Measurements from ENCODE around the gene NMUR1. TPM values are rescaled to one million over a fixed set of nuclear protein-coding genes. Genes with fewer than 3 reads are reported as not detected.

NMUR1 gene
- polyA plus RNA-seq, 1 of the 3 experiments (the other 2 are of a cell fraction): not detected

- Histone ChIP-seq H3K9ac (no peak overlapping the region), H3K9me3 (no peaks in the 10 kb centered on the region), H3K27me3 (ENCODE audit: insufficient read depth) (peaks cover 11% of the 10 kb centered on the region; the same call in 1 of the 2 replicates), H3K4me1 (ENCODE audit: control insufficient read depth in 1 of 2, insufficient read depth in 2 of 2, low read depth in 1 of 2, low read length in 1 of 2) (no peaks in the 10 kb centered on the region; a peak in 1 of 4 replicates), H3K79me2 (ENCODE audit: insufficient read depth) (no peaks in the 10 kb centered on the region), H3K4me2 (no peak overlapping the region), H2AFZ (ENCODE audit: low read depth) (no peak overlapping the region), H3F3A (replicated peaks; ENCODE audit: insufficient read depth) (no peaks in the 10 kb centered on the region), H4K20me1 (ENCODE audit: insufficient read depth) (no peaks in the 10 kb centered on the region), H3K27ac (ENCODE audit: low read depth in 2 of 2, low read length in 1 of 2) (no peak overlapping the region), H3K36me3 (replicated peaks in 1 of 2; ENCODE audit: control insufficient read depth in 1 of 2, insufficient read depth in 2 of 2, low read length in 1 of 2) (no peaks in the 10 kb centered on the region), H3K9me2 (no peaks in the 10 kb centered on the region), H3K4me3 (ENCODE audit: low read depth in 2 of 2, low read length in 1 of 2) (no peak overlapping the region)
- TF ChIP-seq TAF1 (IDR thresholded peaks at IDR 0.05; ENCODE audit: borderline replicate concordance, low read depth, low read length) (no peak), RAD21 (IDR thresholded peaks at IDR 0.05; ENCODE audit: low read length) (no peak), JUND (IDR thresholded peaks at IDR 0.05) (no peak), RCOR1 (IDR thresholded peaks at IDR 0.05; ENCODE audit: low read length) (no peak), NRF1 (IDR thresholded peaks at IDR 0.05; ENCODE audit: low read depth, low read length) (no peak), EZH2phosphoT487 (IDR thresholded peaks at IDR 0.05; ENCODE audit: borderline replicate concordance, low read depth) (no peak), CHD2 (IDR thresholded peaks at IDR 0.05; ENCODE audit: low read length, partially characterized antibody) (no peak), SMC3 (IDR thresholded peaks at IDR 0.05; ENCODE audit: low read depth, low read length) (no peak), GABPA (IDR thresholded peaks at IDR 0.05; ENCODE audit: low read depth) (no peak), FOSL2 (IDR thresholded peaks at IDR 0.05; ENCODE audit: borderline replicate concordance, low read depth) (no peak)
- CTCF ChIA-PET: interaction anchor here (1.0 to 2.1 kb wide), 5 partner anchors 8 to 76 kb away, joined by 3 to 14 read pairs (median 7); no protein-coding TSS in a partner anchor
- DNase-seq: no peak
- POLR2A ChIA-PET: no interaction called here
- 89% methylated on average over 17 of the region's 24 CpGs for WGBS (ENCODE audit: low lambda C conversion rate)
These were observed 4.7 kb downstream of the NMUR1 start for GRCh38 chr2:231525248-231526163.

GRCh38 chr2:231524477-231525247 is 5.6 kb downstream of the NMUR1 start:
- H3K9ac ChIP-seq: no peak overlapping the region
- no peaks in the 10 kb centered on the region for H3K36me3 ChIP-seq (replicated peaks in 1 of 2; ENCODE audit: control insufficient read depth in 1 of 2, insufficient read depth in 2 of 2, low read length in 1 of 2)
- H4K20me1 ChIP-seq (ENCODE audit: insufficient read depth): no peaks in the 10 kb centered on the region
- CTCF ChIA-PET: interaction anchor here (1.4 to 1.7 kb wide), 3 partner anchors 34 to 42 kb away, joined by 3 to 7 read pairs (median 6); no protein-coding TSS in a partner anchor
- no peaks in the 10 kb centered on the region for H3K79me2 ChIP-seq (ENCODE audit: insufficient read depth)
- WGBS (ENCODE audit: low lambda C conversion rate): 76% methylated on average over 13 of the region's 16 CpGs
- no peak overlapping the region for H3K4me2 ChIP-seq
- no peak overlapping the region for H2AFZ ChIP-seq (ENCODE audit: low read depth)
- no peak overlapping the region for H3K4me3 ChIP-seq (ENCODE audit: low read depth in 2 of 2, low read length in 1 of 2)
- no peak for DNase-seq
- H3K27me3 ChIP-seq (ENCODE audit: insufficient read depth): 0 out of 2 replicates have a peak, but pooled peaks cover 6% of the 10 kb centered on the region
- no peaks in the 10 kb centered on the region for H3K9me3 ChIP-seq
- no peaks in the 10 kb centered on the region for H3K9me2 ChIP-seq
- H3F3A ChIP-seq (replicated peaks; ENCODE audit: insufficient read depth): no peaks in the 10 kb centered on the region
- H3K4me1 ChIP-seq (ENCODE audit: control insufficient read depth in 1 of 2, insufficient read depth in 2 of 2, low read depth in 1 of 2, low read length in 1 of 2): no peaks in the 10 kb centered on the region
- POLR2A ChIA-PET: no interaction called here
- no peak overlapping the region for H3K27ac ChIP-seq (ENCODE audit: low read depth in 2 of 2, low read length in 1 of 2)
- TF ChIP-seq ELF1 (IDR thresholded peaks at IDR 0.05): no peak
- TF ChIP-seq FOXM1 (IDR thresholded peaks at IDR 0.05; ENCODE audit: low read depth): no peak
- no peak for TF ChIP-seq CHD2 (IDR thresholded peaks at IDR 0.05; ENCODE audit: low read length, partially characterized antibody)
- TF ChIP-seq GATA2 (CRISPR knock-in tag; IDR thresholded peaks at IDR 0.05): no peak
- TF ChIP-seq MEF2A (IDR thresholded peaks at IDR 0.05; ENCODE audit: borderline replicate concordance, low read depth): no peak
- no peak for TF ChIP-seq USF1 (IDR thresholded peaks at IDR 0.05; ENCODE audit: borderline replicate concordance, low read depth)
- no peak for TF ChIP-seq CTCF (IDR thresholded peaks at IDR 0.05)
- TF ChIP-seq RXRA (IDR thresholded peaks at IDR 0.05; ENCODE audit: borderline replicate concordance, low read depth): no peak
- no peak for TF ChIP-seq IRF3 (IDR thresholded peaks at IDR 0.05; ENCODE audit: low read depth, low read length)
- TF ChIP-seq FOSL2 (IDR thresholded peaks at IDR 0.05; ENCODE audit: borderline replicate concordance, low read depth): no peak
- TF ChIP-seq ZBTB33 (IDR thresholded peaks at IDR 0.05; ENCODE audit: borderline replicate concordance, low read depth): no peak

All from SK-N-SH (cell line).